ENCODE measurements around the gene MYLK.
A peak's percentile ranks its signal among the peaks of the same experiment; 100 is the strongest.

Gene MYLK

DNA sequence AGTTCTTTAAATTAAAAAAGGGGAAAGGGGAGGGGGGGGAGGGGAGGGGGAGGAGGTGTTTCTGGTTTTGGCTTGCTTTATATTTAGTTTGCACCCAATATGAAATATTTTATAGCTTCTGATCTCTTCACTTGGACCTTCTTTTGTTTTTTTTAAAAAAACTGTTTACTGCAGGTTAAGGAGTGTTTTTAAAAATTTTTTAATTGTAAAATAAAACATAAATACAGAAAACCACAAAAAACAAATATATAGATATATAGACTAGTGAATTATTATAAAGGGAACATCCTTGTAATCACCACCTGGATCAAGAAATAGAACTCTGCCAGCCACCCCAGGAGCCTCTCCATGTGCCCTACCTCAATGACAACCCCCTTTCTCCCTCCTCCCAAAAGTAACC, 861 bp upstream of the MYLK start:
- peaks cover 38% of the 10 kb centered on the region for H3K4me1 ChIP-seq (ENCODE audit: insufficient read depth, low read length, poor library complexity, severe bottlenecking)
- TF ChIP-seq EZH2phosphoT487 (IDR thresholded peaks at IDR 0.05; ENCODE audit: borderline replicate concordance) = no peak
- TF ChIP-seq, protein P1, sequence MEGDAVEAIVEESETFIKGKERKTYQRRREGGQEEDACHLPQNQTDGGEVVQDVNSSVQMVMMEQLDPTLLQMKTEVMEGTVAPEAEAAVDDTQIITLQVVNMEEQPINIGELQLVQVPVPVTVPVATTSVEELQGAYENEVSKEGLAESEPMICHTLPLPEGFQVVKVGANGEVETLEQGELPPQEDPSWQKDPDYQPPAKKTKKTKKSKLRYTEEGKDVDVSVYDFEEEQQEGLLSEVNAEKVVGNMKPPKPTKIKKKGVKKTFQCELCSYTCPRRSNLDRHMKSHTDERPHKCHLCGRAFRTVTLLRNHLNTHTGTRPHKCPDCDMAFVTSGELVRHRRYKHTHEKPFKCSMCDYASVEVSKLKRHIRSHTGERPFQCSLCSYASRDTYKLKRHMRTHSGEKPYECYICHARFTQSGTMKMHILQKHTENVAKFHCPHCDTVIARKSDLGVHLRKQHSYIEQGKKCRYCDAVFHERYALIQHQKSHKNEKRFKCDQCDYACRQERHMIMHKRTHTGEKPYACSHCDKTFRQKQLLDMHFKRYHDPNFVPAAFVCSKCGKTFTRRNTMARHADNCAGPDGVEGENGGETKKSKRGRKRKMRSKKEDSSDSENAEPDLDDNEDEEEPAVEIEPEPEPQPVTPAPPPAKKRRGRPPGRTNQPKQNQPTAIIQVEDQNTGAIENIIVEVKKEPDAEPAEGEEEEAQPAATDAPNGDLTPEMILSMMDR (conservative IDR thresholded peaks at IDR 0.05; ENCODE audit: low read length) = no peak
- no peaks in the 10 kb centered on the region for H3K36me3 ChIP-seq (ENCODE audit: insufficient read depth, low read length)
- H3K27me3 ChIP-seq (ENCODE audit: insufficient read depth, low read length, poor library complexity, severe bottlenecking) = no peaks in the 10 kb centered on the region
- H3F3A ChIP-seq (ENCODE audit: low read depth) = no peaks in the 10 kb centered on the region
- peak overlapping the region; percentile 78 for H3K4me3 ChIP-seq (ENCODE audit: low read length, poor library complexity, severe bottlenecking)
- no peaks in the 10 kb centered on the region for H3K9me3 ChIP-seq (ENCODE audit: insufficient read depth, low read depth, low read length)
- peak overlapping the region; percentile 50 for H3K9ac ChIP-seq (ENCODE audit: low read depth, low read length, poor library complexity, severe bottlenecking)
- H2AFZ ChIP-seq (ENCODE audit: low read length) = peak overlapping the region; percentile 88; the same call in 1 of the 2 replicates
- H3K4me2 ChIP-seq (ENCODE audit: low read depth, low read length, poor library complexity, severe bottlenecking) = peak overlapping the region; percentile 70
- no peaks in the 10 kb centered on the region for H3K79me2 ChIP-seq (ENCODE audit: insufficient read depth, low read length)
- H3K9me2 ChIP-seq (replicated peaks; ENCODE audit: low read depth, low read length) = no peaks in the 10 kb centered on the region
- no peaks in the 10 kb centered on the region for H4K20me1 ChIP-seq (ENCODE audit: insufficient read depth, low read length, poor library complexity, severe bottlenecking)

DNA sequence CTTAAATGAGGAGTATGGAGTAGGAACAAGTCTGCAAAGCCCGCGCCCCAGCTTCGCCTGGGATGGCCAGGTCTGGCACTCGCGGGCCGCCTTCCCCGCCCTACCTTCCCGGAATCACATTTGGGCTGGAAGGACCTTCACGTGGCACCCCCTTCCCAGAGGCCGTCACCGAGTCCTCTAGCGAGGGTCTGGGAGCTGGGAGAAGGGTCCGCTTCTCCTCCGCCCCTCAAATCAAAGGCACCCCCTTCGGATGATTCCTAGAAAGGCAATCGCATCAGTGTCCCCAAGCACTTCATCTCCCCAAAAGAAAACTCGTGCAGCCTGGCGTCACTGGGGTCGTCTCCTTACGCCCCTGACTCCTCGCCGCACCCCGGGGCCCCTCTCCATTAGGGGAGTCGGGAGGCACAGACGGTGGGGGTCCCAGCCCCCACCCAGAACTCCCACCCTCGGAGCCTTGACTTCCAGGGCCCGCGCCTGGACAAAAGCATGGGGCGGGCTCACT, 380 bp downstream of the MYLK start:
- TF ChIP-seq, protein P1 (conservative IDR thresholded peaks at IDR 0.05; ENCODE audit: low read length) = no peak
- TF ChIP-seq EZH2phosphoT487 (IDR thresholded peaks at IDR 0.05; ENCODE audit: borderline replicate concordance) = no peak
- Histone ChIP-seq H3K9me2 (replicated peaks; ENCODE audit: low read depth, low read length) (no peaks in the 10 kb centered on the region), H3K9ac (ENCODE audit: low read depth, low read length, poor library complexity, severe bottlenecking) (peak overlapping the region; percentile 63), H3K4me2 (ENCODE audit: low read depth, low read length, poor library complexity, severe bottlenecking) (peak overlapping the region; percentile 74), H2AFZ (ENCODE audit: low read length) (no peak overlapping the region), H3K9me3 (ENCODE audit: insufficient read depth, low read depth, low read length) (no peaks in the 10 kb centered on the region), H3F3A (ENCODE audit: low read depth) (no peaks in the 10 kb centered on the region), H3K27me3 (ENCODE audit: insufficient read depth, low read length, poor library complexity, severe bottlenecking) (no peaks in the 10 kb centered on the region), H3K4me3 (ENCODE audit: low read length, poor library complexity, severe bottlenecking) (peak overlapping the region; percentile 64), H3K36me3 (ENCODE audit: insufficient read depth, low read length) (no peaks in the 10 kb centered on the region), H4K20me1 (ENCODE audit: insufficient read depth, low read length, poor library complexity, severe bottlenecking) (no peaks in the 10 kb centered on the region), H3K79me2 (ENCODE audit: insufficient read depth, low read length) (no peaks in the 10 kb centered on the region), H3K4me1 (ENCODE audit: insufficient read depth, low read length, poor library complexity, severe bottlenecking) (peaks cover 38% of the 10 kb centered on the region)

DNA sequence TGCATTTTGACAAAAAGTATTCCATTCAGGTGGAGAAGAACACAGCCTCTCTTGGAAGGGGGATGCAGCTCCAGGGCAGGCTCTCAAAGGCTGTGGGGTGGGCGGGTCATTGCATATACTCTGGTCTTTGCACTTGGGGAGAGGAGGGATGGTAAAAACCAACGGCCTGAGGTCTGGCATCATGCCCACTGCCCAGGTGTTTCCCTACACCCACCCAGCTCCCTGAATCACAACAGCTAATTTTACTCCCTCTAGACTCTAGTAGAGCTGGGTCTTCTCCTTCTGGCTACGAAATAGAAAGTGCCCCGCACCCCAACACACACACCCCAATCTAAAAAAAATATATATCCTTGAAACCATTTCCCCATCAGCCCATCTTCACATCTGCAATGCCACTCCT, 1.0 kb downstream of the MYLK start:
- H3K79me2 ChIP-seq (ENCODE audit: insufficient read depth, low read length) = no peaks in the 10 kb centered on the region

More for the DNA sequence above, 1.0 kb downstream of the MYLK start:
- H3K4me1 ChIP-seq (ENCODE audit: insufficient read depth, low read length, poor library complexity, severe bottlenecking) = peaks cover 38% of the 10 kb centered on the region
- H3K27me3 ChIP-seq (ENCODE audit: insufficient read depth, low read length, poor library complexity, severe bottlenecking) = no peaks in the 10 kb centered on the region
- H3K4me2 ChIP-seq (ENCODE audit: low read depth, low read length, poor library complexity, severe bottlenecking) = peak overlapping the region; percentile 74
- peak overlapping the region; percentile 63 for H3K9ac ChIP-seq (ENCODE audit: low read depth, low read length, poor library complexity, severe bottlenecking)
- H2AFZ ChIP-seq (ENCODE audit: low read length) = no peak overlapping the region
- H3K36me3 ChIP-seq (ENCODE audit: insufficient read depth, low read length) = no peaks in the 10 kb centered on the region
- no peaks in the 10 kb centered on the region for H4K20me1 ChIP-seq (ENCODE audit: insufficient read depth, low read length, poor library complexity, severe bottlenecking)
- no peaks in the 10 kb centered on the region for H3K9me2 ChIP-seq (replicated peaks; ENCODE audit: low read depth, low read length)
- no peaks in the 10 kb centered on the region for H3K9me3 ChIP-seq (ENCODE audit: insufficient read depth, low read depth, low read length)
- no peaks in the 10 kb centered on the region for H3F3A ChIP-seq (ENCODE audit: low read depth)
- peak overlapping the region; percentile 64 for H3K4me3 ChIP-seq (ENCODE audit: low read length, poor library complexity, severe bottlenecking)
- TF ChIP-seq EZH2phosphoT487 (IDR thresholded peaks at IDR 0.05; ENCODE audit: borderline replicate concordance) = no peak
- TF ChIP-seq, protein P1 (conservative IDR thresholded peaks at IDR 0.05; ENCODE audit: low read length) = no peak

All from Loucy (cell line).